HepG2 (cell line): Measurements from ENCODE around the gene KRT13. TPM values are rescaled to one million over a fixed set of nuclear protein-coding genes. Genes with fewer than 3 reads are reported as not detected.
A peak's percentile ranks its signal among the peaks of the same experiment; 100 is the strongest.

Source experiments
- ATAC-seq: fragments of 200-7000 bp; cut with Tn5 transposase; 3 replicates; pipeline ENCODE4 v1.9.1; 2020; ENCODE audit warnings: mild to moderate bottlenecking, moderate library complexity
- BruUV-seq: library from RNA; stranded (reverse); fragments of 400-500 nt; replicated peaks from 2 replicates; lab custom pipeline; 2021; lab: Mats Ljungman, UMichigan
- CTCF ChIA-PET: fragments of 300-600 bp; formaldehyde crosslinking; extraction: SDS; loops from one replicate; lab custom pipeline; 2021; ENCODE audit warnings: low total read pairs, inconsistent platforms, low intra/inter-chr PET ratio; lab: Yijun Ruan, JAX
- POLR2A ChIA-PET: fragments of 350-600 bp; sonication (Branson Sonifier 250); formaldehyde crosslinking; loops from one replicate; lab custom pipeline; 2020; ENCODE audit warnings: antibody characterized with exemption, inconsistent platforms; lab: Yijun Ruan, JAX
- DNase-seq: peaks from one replicate; pipeline ENCODE4 v3.0.0-alpha.2; 2015; ENCODE audit warnings: low spot score
- FAIRE-seq: peaks from 3 replicates; lab custom pipeline; 2011; peaks lifted over from hg19 to GRCh38; lab: Jason Lieb, UNC
- H2AFZ ChIP-seq: one replicate; pipeline ENCODE4 v1.6.1; 2011; ENCODE audit warnings: low read length, inconsistent platforms
- H3K27ac ChIP-seq: fragments of 300-600 bp; 3 replicates; pipeline ENCODE4 v1.8.0; 2011; ENCODE audit warnings: mixed run types, mild to moderate bottlenecking, mixed read lengths, low read length, inconsistent platforms; ENCODE audit not compliant: insufficient read depth; ENCODE audit errors: extremely low read length
- H3K27me3 ChIP-seq, 2 experiments: fragments of 200-600 bp in 1 of 2; 2 replicates in 1 of 2; 3 replicates in 1 of 2; pipeline versions ENCODE4 v1.6.0 to v1.8.0; 2011; ENCODE audit warnings: low read length in 2 of 2, mild to moderate bottlenecking in 2 of 2, moderate library complexity in 2 of 2, inconsistent platforms in 1 of 2; ENCODE audit not compliant: insufficient read depth in 2 of 2, control insufficient read depth in 1 of 2
- H3K36me3 ChIP-seq, 2 experiments: fragments of 200-600 bp in 1 of 2; replicated peaks in 1 of 2; 2 replicates in 1 of 2; 3 replicates in 1 of 2; pipeline versions ENCODE4 v1.5.1 to v1.8.0; 2011; ENCODE audit warnings: low read length in 2 of 2, inconsistent platforms in 1 of 2; ENCODE audit not compliant: insufficient read depth in 2 of 2, control insufficient read depth in 1 of 2
- H3K4me1 ChIP-seq: 2 replicates; pipeline ENCODE4 v1.5.1; 2012; ENCODE audit warnings: low read length, inconsistent platforms; ENCODE audit not compliant: insufficient read depth
- H3K4me2 ChIP-seq: 2 replicates; pipeline ENCODE4 v1.6.0; 2011; ENCODE audit warnings: low read depth, low read length, inconsistent platforms
- H3K4me3 ChIP-seq, 3 experiments: fragments of 200-600 bp in 1 of 3; sonication (generic), shearing (Covaris generic) in 1 of 3; replicated peaks in 1 of 3; 2 replicates each; pipeline ENCODE4 v1.5.1; 2011 to 2016; ENCODE audit warnings: low read length in 3 of 3, inconsistent platforms in 2 of 3, low read depth in 2 of 3, mild to moderate bottlenecking in 2 of 3, control low read depth in 1 of 3, mixed read lengths in 1 of 3; ENCODE audit not compliant: insufficient read depth in 1 of 3
- H3K79me2 ChIP-seq: one replicate; pipeline ENCODE4 v1.6.1; 2011; ENCODE audit warnings: low read length, inconsistent platforms; ENCODE audit not compliant: insufficient read depth
- H3K9ac ChIP-seq: 2 replicates; pipeline ENCODE4 v1.6.0; 2011; ENCODE audit warnings: mild to moderate bottlenecking, low read depth, low read length, inconsistent platforms; ENCODE audit not compliant: insufficient read depth
- H3K9me3 ChIP-seq: 2 replicates; pipeline ENCODE4 v1.5.1; 2012; ENCODE audit warnings: mild to moderate bottlenecking, low read length
- H4K20me1 ChIP-seq: 2 replicates; pipeline ENCODE4 v1.6.0; 2011; ENCODE audit warnings: inconsistent platforms, mild to moderate bottlenecking, low read length, moderate library complexity; ENCODE audit not compliant: insufficient read depth
- NONO ChIP-seq, 2 experiments: fragments of 450-650 bp in 1 of 2; sonication (generic) in 1 of 2; formaldehyde crosslinking in 1 of 2; IDR thresholded peaks in 1 of 2; conservative IDR thresholded peaks in 1 of 2; 2 replicates each; pipeline versions ENCODE4 v1.6.1 to v1.8.0; 2017 to 2022; ENCODE audit warnings: mild to moderate bottlenecking in 1 of 2, missing genetic modification reagents in 1 of 2, moderate library complexity in 1 of 2
- SRF ChIP-seq: IDR thresholded peaks from 2 replicates; pipeline ENCODE4 v1.6.1; 2011; ENCODE audit warnings: mild to moderate bottlenecking, low read depth, low read length, moderate library complexity
- TEAD3 ChIP-seq: optimal IDR thresholded peaks from 2 replicates; pipeline ENCODE3; 2016; ENCODE audit warnings: borderline replicate concordance
- ZNF274 ChIP-seq: sonication (generic); formaldehyde crosslinking; IDR thresholded peaks from 2 replicates; pipeline ENCODE4 v1.5.1; 2020; ENCODE audit warnings: mild to moderate bottlenecking, missing genetic modification reagents
- ZNF652 ChIP-seq: IDR thresholded peaks from 2 replicates; pipeline ENCODE4 v1.6.1; 2016; ENCODE audit warnings: low read depth, borderline replicate concordance
- WGBS: methylation state at CpG from one replicate; pipeline ENCODE4 v1.1.6; 2017; ENCODE audit warnings: low lambda C conversion rate; 5-methylcytosine and 5-hydroxymethylcytosine counted together
- in situ Hi-C: cut with HindIII; loops from 2 replicates; pipeline ENCODE4 v1.10.0; 2017; ENCODE audit warnings: low pct_unique_long_range_greater_than_20kb; ENCODE audit not compliant: extremely low pct_ligation_motif_present
- intact Hi-C: fragments of 100-400 bp; cut with micrococcal nuclease; formaldehyde crosslinking; loops from one replicate; pipeline ENCODE4 v1.10.0; 2022; ENCODE audit not compliant: unreplicated experiment
- polyA plus RNA-seq, 8 experiments: library from polyadenylated mRNA; depleted of rRNA in 3 of 8; stranded (reverse) in 7 of 8; unstranded in 1 of 8; fragments of >200 nt; fragmentation: Illumina TruSeq in 4 of 8; extraction: Trizol in 4 of 8; gene quantifications; 2 replicates each; pipeline versions ENCODE4 v1.2.1 to v1.2.3, GENCODE V29; 2011 to 2016; ENCODE audit warnings: low read depth in 4 of 8, missing spikeins in 1 of 8, mixed read lengths in 1 of 8; ENCODE audit not compliant: insufficient read depth in 1 of 8
- total RNA-seq, 5 experiments: library from RNA; depleted of rRNA; stranded (reverse); fragments of >200 nt; fragmentation: Illumina TruSeq; extraction: Trizol; gene quantifications; 2 replicates each; pipeline ENCODE4 v1.2.3, GENCODE V29; 2016; ENCODE audit warnings: low read depth in 1 of 5
- TF ChIP-seq, protein P1 (sequence below): sonication (generic); formaldehyde crosslinking; IDR thresholded peaks from 2 replicates; pipeline ENCODE4 v1.5.1; 2020; ENCODE audit warnings: missing genetic modification reagents, mild to moderate bottlenecking, borderline replicate concordance

KRT13 gene
- total and polyA plus RNA-seq, 2 of the 13 experiments (the other 11 are each of a cell fraction or from before 2014, with no cell fraction given): not detected

DNA sequence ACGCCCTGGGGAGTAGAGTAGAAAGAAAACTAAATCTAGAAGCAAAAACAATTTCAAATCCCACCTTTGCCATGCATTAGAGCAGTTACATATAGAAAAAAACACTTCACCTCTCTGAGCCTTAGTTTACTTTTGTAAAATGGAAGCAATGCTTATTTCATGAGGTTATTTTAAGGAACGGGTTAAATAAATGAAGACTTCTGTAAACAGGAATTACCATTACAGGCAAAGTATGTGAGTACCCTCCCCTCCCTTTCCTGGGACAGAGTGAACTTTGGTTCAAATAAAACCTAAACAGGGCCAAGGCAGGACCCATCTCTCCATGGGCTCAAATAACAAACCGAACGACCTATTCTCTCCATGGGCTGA lies 17.8 kb upstream of the KRT13 start:
- peaks cover 1 to 3% of the 10 kb centered on the region in 2 experiments; a peak in 3 of 5 replicates for H3K27me3 ChIP-seq
- DNase-seq (no peak), FAIRE-seq (no peak), ATAC-seq (no peak)
- TF ChIP-seq ZNF652 (CRISPR knock-in tag) (peak; percentile 52; the same call in 1 of the 2 replicates), SRF (0 out of 2 replicates have a peak, but pooled peaks have one; percentile 25), ZNF274 (CRISPR knock-in tag) (no peak), TEAD3 (CRISPR knock-in tag) (no peak), NONO (IDR thresholded peaks at IDR 0.05) (no peak), NONO (CRISPR knock-in tag; conservative IDR thresholded peaks at IDR 0.05) (0 out of 2 replicates have a peak, but pooled peaks have one; percentile 22)
- TF ChIP-seq, protein P1, sequence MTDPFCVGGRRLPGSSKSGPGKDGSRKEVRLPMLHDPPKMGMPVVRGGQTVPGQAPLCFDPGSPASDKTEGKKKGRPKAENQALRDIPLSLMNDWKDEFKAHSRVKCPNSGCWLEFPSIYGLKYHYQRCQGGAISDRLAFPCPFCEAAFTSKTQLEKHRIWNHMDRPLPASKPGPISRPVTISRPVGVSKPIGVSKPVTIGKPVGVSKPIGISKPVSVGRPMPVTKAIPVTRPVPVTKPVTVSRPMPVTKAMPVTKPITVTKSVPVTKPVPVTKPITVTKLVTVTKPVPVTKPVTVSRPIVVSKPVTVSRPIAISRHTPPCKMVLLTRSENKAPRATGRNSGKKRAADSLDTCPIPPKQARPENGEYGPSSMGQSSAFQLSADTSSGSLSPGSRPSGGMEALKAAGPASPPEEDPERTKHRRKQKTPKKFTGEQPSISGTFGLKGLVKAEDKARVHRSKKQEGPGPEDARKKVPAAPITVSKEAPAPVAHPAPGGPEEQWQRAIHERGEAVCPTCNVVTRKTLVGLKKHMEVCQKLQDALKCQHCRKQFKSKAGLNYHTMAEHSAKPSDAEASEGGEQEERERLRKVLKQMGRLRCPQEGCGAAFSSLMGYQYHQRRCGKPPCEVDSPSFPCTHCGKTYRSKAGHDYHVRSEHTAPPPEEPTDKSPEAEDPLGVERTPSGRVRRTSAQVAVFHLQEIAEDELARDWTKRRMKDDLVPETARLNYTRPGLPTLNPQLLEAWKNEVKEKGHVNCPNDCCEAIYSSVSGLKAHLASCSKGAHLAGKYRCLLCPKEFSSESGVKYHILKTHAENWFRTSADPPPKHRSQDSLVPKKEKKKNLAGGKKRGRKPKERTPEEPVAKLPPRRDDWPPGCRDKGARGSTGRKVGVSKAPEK (CRISPR knock-in tag): no peak
- POLR2A ChIA-PET: no interaction called here
- H3K9me3 ChIP-seq: no peaks in the 10 kb centered on the region
- WGBS: 68% methylated on average over 4 of the region's 4 CpGs
- H2AFZ ChIP-seq: no peak overlapping the region
- peaks cover 0 to 2% of the 10 kb centered on the region in 2 experiments; a peak in 1 of 5 replicates for H3K36me3 ChIP-seq
- no peak overlapping the region for H3K4me3 ChIP-seq
- CTCF ChIA-PET: no interaction called here
- no peaks in the 10 kb centered on the region for H4K20me1 ChIP-seq
- no TSS peak for BruUV-seq
- H3K4me2 ChIP-seq: no peak overlapping the region
- intact Hi-C loops (loop anchor here (10.0 kb wide), 1 partner anchor 618 kb away; no protein-coding TSS in a partner anchor), in situ Hi-C loops (no loop called here)
- no peak overlapping the region for H3K27ac ChIP-seq
- H3K4me1 ChIP-seq: peaks cover 73% of the 10 kb centered on the region
- H3K9ac ChIP-seq: no peak overlapping the region
- H3K79me2 ChIP-seq: peaks cover 7% of the 10 kb centered on the region
